ENCODE results near the gene NIP7. TPM values are rescaled to one million over a fixed set of nuclear protein-coding genes. Genes with fewer than 3 reads are reported as not detected.

NIP7 gene
- total RNA-seq, 4 donors from 2014 or later = 9.2 to 13.2 (median 11.0) TPM

GRCh38 chr16:69367980-69368379 lies 28.4 kb downstream of the NIP7 start:
- no peak for TF ChIP-seq CTCF (IDR thresholded peaks at IDR 0.05; ENCODE audit: low read depth)

GRCh38 chr16:69368866-69369265 lies 29.3 kb downstream of the NIP7 start:
- no peak for TF ChIP-seq CTCF (IDR thresholded peaks at IDR 0.05; ENCODE audit: low read depth)

GRCh38 chr16:69371564-69371963 lies 32.0 kb downstream of the NIP7 start:
- TF ChIP-seq CTCF (IDR thresholded peaks at IDR 0.05; ENCODE audit: low read depth) = no peak

- no peak for TF ChIP-seq CTCF (IDR thresholded peaks at IDR 0.05; ENCODE audit: low read depth)
Observed at GRCh38 chr16:69373019-69373418, 33.4 kb downstream of the NIP7 start.

GRCh38 chr16:69376393-69377059 lies 37.0 kb downstream of the NIP7 start:
- no peak for TF ChIP-seq CTCF (IDR thresholded peaks at IDR 0.05; ENCODE audit: low read depth)

GRCh38 chr16:69378036-69378435 lies 38.5 kb downstream of the NIP7 start:
- TF ChIP-seq CTCF (IDR thresholded peaks at IDR 0.05; ENCODE audit: low read depth) = no peak

GRCh38 chr16:69378760-69379159 lies 39.2 kb downstream of the NIP7 start:
- no peak for TF ChIP-seq CTCF (IDR thresholded peaks at IDR 0.05; ENCODE audit: low read depth)
